Endothelial cell of umbilical vein (primary cell): Measurements from ENCODE around the gene ZNF205. TPM values are rescaled to one million over a fixed set of nuclear protein-coding genes. Genes with fewer than 3 reads are reported as not detected.

Source experiments
- BruUV-seq: library from RNA; stranded (reverse); fragments of 400-500 nt; replicated peaks from 2 replicates; lab custom pipeline; 2021; lab: Mats Ljungman, UMichigan
- CTCF ChIA-PET: fragments of 300-600, 350-600 bp; sonication (Branson Sonifier 250); formaldehyde crosslinking; loops from one replicate; lab custom pipeline; 2021; ENCODE audit warnings: antibody characterized with exemption, inconsistent platforms; lab: Charles Lee
- POLR2A ChIA-PET: fragments of 300-600, 350-600 bp; sonication (Branson Sonifier 250); formaldehyde crosslinking; loops from one replicate; lab custom pipeline; 2021; ENCODE audit warnings: antibody characterized with exemption, inconsistent platforms; lab: Charles Lee
- DNase-seq: peaks from one replicate; pipeline ENCODE4 v3.0.0-alpha.2; 2011; ENCODE audit warnings: low read depth, low spot score
- FAIRE-seq: peaks from 2 replicates; lab custom pipeline; 2011; peaks lifted over from hg19 to GRCh38; lab: Jason Lieb, UNC
- H2AFZ ChIP-seq: 2 replicates; pipeline ENCODE4 v1.6.0; 2012; ENCODE audit warnings: low read depth, low read length, control low read depth, inconsistent platforms
- H3K27ac ChIP-seq: 2 replicates; pipeline ENCODE4 v1.5.1; 2011; ENCODE audit warnings: low read depth, mild to moderate bottlenecking, control low read depth, low read length, moderate library complexity; ENCODE audit not compliant: insufficient read depth
- H3K27me3 ChIP-seq, 2 experiments: 2 replicates each; pipeline versions ENCODE4 v1.6.0 to v1.6.1; 2011; ENCODE audit warnings: low read length in 2 of 2, mixed read lengths in 1 of 2; ENCODE audit not compliant: control insufficient read depth in 2 of 2, insufficient read depth in 2 of 2
- H3K36me3 ChIP-seq, 2 experiments: 2 replicates in 1 of 2; 3 replicates in 1 of 2; pipeline ENCODE4 v1.5.1; 2011; ENCODE audit warnings: low read length in 2 of 2, mild to moderate bottlenecking in 1 of 2, moderate library complexity in 1 of 2; ENCODE audit not compliant: control insufficient read depth in 2 of 2, insufficient read depth in 2 of 2; ENCODE audit errors: extremely low read depth in 1 of 2
- H3K4me1 ChIP-seq: 3 replicates; pipeline ENCODE4 v1.5.1; 2011; ENCODE audit warnings: mild to moderate bottlenecking, low read length; ENCODE audit not compliant: control insufficient read depth, insufficient read depth; ENCODE audit errors: extremely low read depth
- H3K4me2 ChIP-seq: 2 replicates; pipeline ENCODE4 v1.6.1; 2011; ENCODE audit warnings: low read length, control low read depth, mixed read lengths; ENCODE audit not compliant: insufficient read depth
- H3K4me3 ChIP-seq, 3 experiments: fragments of 200-600 bp in 1 of 3; sonication (generic), shearing (Covaris generic) in 1 of 3; replicated peaks in 1 of 3; 2 replicates each; pipeline ENCODE4 v1.5.1; 2011 to 2016; ENCODE audit warnings: control low read depth in 3 of 3, low read length in 3 of 3, mild to moderate bottlenecking in 2 of 3, inconsistent platforms in 1 of 3, low read depth in 1 of 3, moderate library complexity in 1 of 3; ENCODE audit not compliant: insufficient read depth in 1 of 3
- H3K79me2 ChIP-seq: 2 replicates; pipeline ENCODE4 v1.6.0; 2012; ENCODE audit warnings: low read length, inconsistent platforms; ENCODE audit not compliant: control insufficient read depth, insufficient read depth
- H3K9ac ChIP-seq: replicated peaks from 2 replicates; pipeline ENCODE3; 2011; ENCODE audit warnings: low read length, control low read depth; ENCODE audit not compliant: insufficient read depth; ENCODE audit errors: extremely low read depth
- H3K9me1 ChIP-seq: replicated peaks from 3 replicates; pipeline ENCODE4 v1.6.0; 2011; ENCODE audit warnings: mild to moderate bottlenecking, low read length; ENCODE audit not compliant: control insufficient read depth, insufficient read depth; ENCODE audit errors: extremely low read depth
- H3K9me3 ChIP-seq: replicated peaks from 2 replicates; pipeline ENCODE4 v1.5.1; 2012; ENCODE audit warnings: low read length, inconsistent platforms; ENCODE audit not compliant: control insufficient read depth, insufficient read depth
- H4K20me1 ChIP-seq: replicated peaks from 2 replicates; pipeline ENCODE3; 2011; ENCODE audit warnings: mild to moderate bottlenecking, low read length; ENCODE audit not compliant: control insufficient read depth, insufficient read depth; ENCODE audit errors: extremely low read depth
- FOS ChIP-seq: IDR thresholded peaks from 2 replicates; pipeline ENCODE4 v1.6.1; 2011; ENCODE audit warnings: mild to moderate bottlenecking, low read length, moderate library complexity, borderline replicate concordance; ENCODE audit not compliant: insufficient read depth
- GATA2 ChIP-seq: IDR thresholded peaks from 2 replicates; pipeline ENCODE4 v1.7.0; 2011; ENCODE audit warnings: low read depth, mild to moderate bottlenecking, moderate library complexity, mixed read lengths, low read length; ENCODE audit not compliant: insufficient read length, insufficient read depth
- dilution Hi-C: fragments of 300-500 bp; cut with MboI; formaldehyde crosslinking; loops from one replicate; pipeline ENCODE4 v1.15.0; 2019; ENCODE audit warnings: low sequenced_read_pairs; ENCODE audit not compliant: extremely low pct_ligation_motif_present
- intact Hi-C: fragments of 100-400 bp; cut with micrococcal nuclease; formaldehyde crosslinking; loops from one replicate; pipeline ENCODE4 v1.10.0; 2022
- polyA plus RNA-seq, 4 experiments: library from polyadenylated mRNA; depleted of rRNA in 3 of 4; stranded (reverse) in 3 of 4; unstranded in 1 of 4; fragments of >200 nt; gene quantifications; 2 replicates each; pipeline versions ENCODE4 v1.2.1 to v1.2.3, GENCODE V29; 2011 to 2012; ENCODE audit warnings: missing spikeins in 1 of 4
- total RNA-seq: library from RNA; stranded (reverse); gene quantifications from 2 replicates; pipeline ENCODE4 v1.2.3, GENCODE V29; 2021
- TF ChIP-seq, protein P1 (sequence below), 2 donors: IDR thresholded peaks; 1 replicate in 1 of 2; 2 replicates in 1 of 2; pipeline ENCODE4 v1.5.1; 2011; ENCODE audit warnings: low read length in 2 of 2, mild to moderate bottlenecking in 2 of 2, moderate library complexity in 2 of 2, control low read depth in 1 of 2, inconsistent platforms in 1 of 2, low read depth in 1 of 2; ENCODE audit not compliant: insufficient read depth in 1 of 2; ENCODE audit errors: extremely low read depth in 1 of 2

ZNF205 gene
- total and polyA plus RNA-seq, 2 donors (not counting 3 experiments of a cell fraction or from before 2014, with no cell fraction given) = 18.5 to 19.0 TPM

DNA sequence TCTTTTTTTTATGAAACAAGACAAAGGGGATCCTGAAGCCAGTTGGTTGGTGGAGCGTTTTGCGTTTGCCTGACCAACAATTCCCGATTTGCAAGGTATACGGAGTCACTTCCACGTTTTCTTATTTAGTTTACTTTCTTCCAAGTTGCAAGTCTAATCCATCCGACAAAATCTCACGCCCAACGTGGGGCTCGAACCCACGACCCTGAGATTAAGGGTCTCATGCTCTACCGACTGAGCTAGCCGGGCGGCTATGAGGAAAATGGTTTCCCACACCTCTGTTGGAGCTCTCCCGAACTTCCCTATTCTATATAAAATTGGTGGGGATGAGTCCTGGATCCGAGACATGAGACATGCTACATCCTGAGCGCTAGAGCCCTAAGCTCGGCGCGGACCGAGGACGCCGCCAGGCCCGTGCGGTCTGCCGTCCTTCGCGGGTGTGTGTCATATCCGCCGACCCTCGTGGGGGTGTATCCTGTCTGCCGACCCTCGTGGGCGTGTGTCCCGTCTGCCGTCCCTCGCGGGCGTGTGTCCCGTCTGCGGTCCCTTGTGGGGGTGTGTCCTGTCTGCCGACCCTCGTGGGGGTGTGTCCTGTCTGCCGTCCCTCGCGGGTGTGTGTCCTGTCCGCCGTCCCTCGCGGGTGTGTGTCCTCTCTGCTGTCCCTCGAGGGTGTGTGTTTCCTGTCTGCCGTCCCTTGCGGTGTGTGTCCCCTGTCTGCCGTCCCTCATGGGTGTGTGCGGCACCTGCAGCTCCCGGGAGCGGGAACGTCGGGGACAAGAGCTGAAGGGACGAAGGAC, 45.0 kb downstream of the ZNF205 start:
- CTCF ChIA-PET = interaction anchor here (0.8 to 2.0 kb wide), 5 partner anchors 9 to 98 kb away, joined by 3 to 13 read pairs (median 4); partner anchors contain the start of gene ZNF213
- intact Hi-C loops (loop anchor here (1.0 to 2.0 kb wide), 2 partner anchors 7 to 25 kb away; no protein-coding TSS in a partner anchor), dilution Hi-C loops (no loop called here)
- H4K20me1 ChIP-seq = no peaks in the 10 kb centered on the region
- peak overlapping the region; percentile 75 for H2AFZ ChIP-seq
- no peaks in the 10 kb centered on the region for H3K79me2 ChIP-seq
- FAIRE-seq (peak; percentile 97), DNase-seq (peak; percentile 90)
- POLR2A ChIA-PET = interaction anchor here (1.1 kb wide), 1 partner anchor 23 kb away, joined by 3 read pairs; the partner anchor contains the start of gene ZNF213
- peak overlapping the region; percentile 53 for H3K4me2 ChIP-seq
- BruUV-seq = TSS peak; percentile 100
- H3K9me3 ChIP-seq = no peaks in the 10 kb centered on the region
- no peaks in the 10 kb centered on the region for H3K27me3 ChIP-seq
- peak overlapping the region; percentile 65 for H3K9ac ChIP-seq
- no peaks in the 10 kb centered on the region for H3K36me3 ChIP-seq
- no peaks in the 10 kb centered on the region for H3K9me1 ChIP-seq
- peak overlapping the region; percentile 48 to 82 (median 76) for H3K4me3 ChIP-seq
- peaks cover 17% of the 10 kb centered on the region for H3K4me1 ChIP-seq
- H3K27ac ChIP-seq = peak overlapping the region; percentile 1
- TF ChIP-seq FOS = no peak
- peak; percentile 26 for TF ChIP-seq GATA2
- TF ChIP-seq, protein P1, sequence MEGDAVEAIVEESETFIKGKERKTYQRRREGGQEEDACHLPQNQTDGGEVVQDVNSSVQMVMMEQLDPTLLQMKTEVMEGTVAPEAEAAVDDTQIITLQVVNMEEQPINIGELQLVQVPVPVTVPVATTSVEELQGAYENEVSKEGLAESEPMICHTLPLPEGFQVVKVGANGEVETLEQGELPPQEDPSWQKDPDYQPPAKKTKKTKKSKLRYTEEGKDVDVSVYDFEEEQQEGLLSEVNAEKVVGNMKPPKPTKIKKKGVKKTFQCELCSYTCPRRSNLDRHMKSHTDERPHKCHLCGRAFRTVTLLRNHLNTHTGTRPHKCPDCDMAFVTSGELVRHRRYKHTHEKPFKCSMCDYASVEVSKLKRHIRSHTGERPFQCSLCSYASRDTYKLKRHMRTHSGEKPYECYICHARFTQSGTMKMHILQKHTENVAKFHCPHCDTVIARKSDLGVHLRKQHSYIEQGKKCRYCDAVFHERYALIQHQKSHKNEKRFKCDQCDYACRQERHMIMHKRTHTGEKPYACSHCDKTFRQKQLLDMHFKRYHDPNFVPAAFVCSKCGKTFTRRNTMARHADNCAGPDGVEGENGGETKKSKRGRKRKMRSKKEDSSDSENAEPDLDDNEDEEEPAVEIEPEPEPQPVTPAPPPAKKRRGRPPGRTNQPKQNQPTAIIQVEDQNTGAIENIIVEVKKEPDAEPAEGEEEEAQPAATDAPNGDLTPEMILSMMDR (IDR thresholded peaks at IDR 0.05; ENCODE audit: extremely low read depth in 1 of 2, insufficient read depth in 1 of 2, low read depth in 1 of 2, low read length in 2 of 2) = no peak
